ENCODE data around the gene CEP57L1. TPM values are rescaled to one million over a fixed set of nuclear protein-coding genes. Genes with fewer than 3 reads are reported as not detected.
"Not testable (repeated sequence)": the region's sequence is repeated elsewhere in the genome, so short reads cannot be mapped to it uniquely, and the experiment has no call there.

CEP57L1 gene
- total RNA-seq, 1 donor, result 41.3 TPM

- no peak for TF ChIP-seq CTCF (IDR thresholded peaks at IDR 0.05; ENCODE audit: insufficient read depth, low read length)
- peak; percentile 65 for DNase-seq (ENCODE audit: low read depth)
- no peak overlapping the region for H3K4me3 ChIP-seq (ENCODE audit: low read depth, low read length)
These were observed 43.8 kb downstream of the CEP57L1 start for GRCh38 chr6:109139109-109139508.

GRCh38 chr6:109142067-109142466, 46.8 kb downstream of the CEP57L1 start:
- not testable (repeated sequence) for DNase-seq (ENCODE audit: low read depth); H3K4me3 ChIP-seq (ENCODE audit: low read depth, low read length)

GRCh38 chr6:109143191-109143590, 47.9 kb downstream of the CEP57L1 start:
- H3K4me3 ChIP-seq (ENCODE audit: low read depth, low read length), result no peak overlapping the region
- DNase-seq (ENCODE audit: low read depth), result no peak
- TF ChIP-seq CTCF (IDR thresholded peaks at IDR 0.05; ENCODE audit: insufficient read depth, low read length), result no peak

- DNase-seq (ENCODE audit: low read depth); H3K4me3 ChIP-seq (ENCODE audit: low read depth, low read length): not testable (repeated sequence)
These were observed 52.9 kb downstream of the CEP57L1 start for GRCh38 chr6:109148251-109148650.

- H3K4me3 ChIP-seq (ENCODE audit: low read depth, low read length); DNase-seq (ENCODE audit: low read depth): not testable (repeated sequence)
These were observed 53.4 kb downstream of the CEP57L1 start for GRCh38 chr6:109148716-109149115.

- DNase-seq (ENCODE audit: low read depth), result no peak
- TF ChIP-seq CTCF (IDR thresholded peaks at IDR 0.05; ENCODE audit: insufficient read depth, low read length), result no peak
- H3K4me3 ChIP-seq (ENCODE audit: low read depth, low read length), result no peak overlapping the region
These were observed 58.4 kb downstream of the CEP57L1 start for GRCh38 chr6:109153752-109154151.

GRCh38 chr6:109164331-109164730, 69.0 kb downstream of the CEP57L1 start:
- no peak for DNase-seq (ENCODE audit: low read depth)
- TF ChIP-seq CTCF (IDR thresholded peaks at IDR 0.05; ENCODE audit: insufficient read depth, low read length), result no peak
- H3K4me3 ChIP-seq (ENCODE audit: low read depth, low read length), result no peak overlapping the region

- no peak overlapping the region for H3K4me3 ChIP-seq (ENCODE audit: low read depth, low read length)
- TF ChIP-seq CTCF (IDR thresholded peaks at IDR 0.05; ENCODE audit: insufficient read depth, low read length), result no peak
- DNase-seq (ENCODE audit: low read depth), result peak; percentile 83
These were observed 70.2 kb downstream of the CEP57L1 start for GRCh38 chr6:109165392-109165974.

Measured in fibroblast of the aortic adventitia (primary cell).